ENCODE data around the gene AKAP8.

Gene AKAP8

DNA sequence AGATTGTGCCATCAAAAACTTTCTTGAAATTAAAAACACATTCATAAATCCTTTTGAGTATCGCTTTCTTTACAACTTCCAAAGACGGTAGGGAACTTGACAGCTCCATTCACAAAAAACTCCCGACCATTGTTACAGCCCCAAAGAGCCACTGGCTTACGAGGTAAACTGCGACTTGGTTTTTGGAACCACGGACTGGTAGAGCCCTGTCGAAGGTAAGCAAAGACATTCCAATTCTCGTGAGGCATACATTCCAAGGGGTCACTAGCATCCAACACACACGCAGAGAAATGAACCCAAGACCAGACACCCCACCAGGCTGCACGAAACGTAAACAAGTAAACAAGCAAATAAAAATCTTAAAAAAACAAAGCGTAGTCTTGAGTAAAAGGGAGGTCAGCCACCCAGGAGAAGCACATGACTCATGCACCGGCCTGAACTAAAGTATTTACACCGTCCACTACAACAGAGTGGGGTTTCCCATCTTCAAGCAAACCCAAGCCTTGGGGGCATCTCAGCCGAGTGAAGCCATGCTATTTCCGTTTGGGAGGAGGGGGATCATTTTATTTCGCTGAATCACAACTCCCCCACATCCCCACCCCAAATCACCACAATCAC, 48.7 kb downstream of the AKAP8 start:
- no peak for DNase-seq

DNA sequence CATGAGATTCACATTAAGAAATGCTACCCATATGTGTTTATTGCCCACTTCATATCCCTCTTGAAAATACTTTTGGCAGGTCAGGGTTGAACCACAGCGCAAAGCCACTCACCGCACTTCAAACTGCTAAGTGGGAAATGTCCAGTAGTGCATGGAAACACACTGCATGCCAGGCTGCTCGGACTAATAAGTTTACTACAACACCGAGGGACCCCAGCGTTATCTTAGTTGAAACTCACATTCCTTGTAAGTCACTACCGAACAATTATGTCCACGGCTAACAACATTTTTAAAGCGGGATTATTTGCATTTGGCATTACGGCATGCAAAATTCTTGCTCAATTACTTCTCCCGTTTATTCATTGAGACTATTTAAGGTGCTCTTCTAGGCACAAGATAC, 51.3 kb downstream of the AKAP8 start:
- DNase-seq = no peak

DNA sequence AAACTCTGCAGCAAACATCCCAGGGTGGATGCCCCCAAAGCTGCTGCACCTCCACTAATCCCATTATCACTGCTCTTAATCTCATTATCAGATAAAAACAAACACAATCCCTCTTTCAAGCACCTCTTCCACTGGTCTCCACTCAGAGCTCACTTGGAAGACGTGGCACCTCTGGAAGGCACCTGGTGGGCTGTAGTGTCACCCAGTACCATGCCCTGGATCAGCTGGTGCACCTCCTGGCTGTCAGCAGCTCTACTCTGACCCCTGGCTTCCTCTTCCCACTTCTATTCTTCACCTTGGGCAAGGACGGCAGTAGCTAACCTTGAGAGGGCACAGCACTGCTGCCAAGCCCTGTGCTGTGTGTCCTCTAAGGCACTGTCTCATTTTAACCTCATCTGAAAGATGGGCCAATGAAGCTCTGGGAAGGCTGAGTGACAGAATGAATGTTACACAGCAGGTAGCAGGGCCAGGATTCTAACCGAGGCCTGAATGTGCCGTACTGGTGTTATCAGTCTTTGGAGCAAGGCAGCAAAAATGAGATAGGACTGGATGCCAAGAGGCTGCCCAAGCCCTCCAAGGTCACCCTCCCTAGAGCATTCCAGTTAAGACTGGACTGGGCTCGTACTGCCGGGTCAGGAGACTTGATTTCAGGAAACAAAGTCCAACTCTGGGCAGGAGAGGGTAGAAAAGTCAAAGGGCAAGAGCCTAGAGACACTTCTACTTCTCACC, 54.6 kb downstream of the AKAP8 start:
- no peak for DNase-seq

DNA sequence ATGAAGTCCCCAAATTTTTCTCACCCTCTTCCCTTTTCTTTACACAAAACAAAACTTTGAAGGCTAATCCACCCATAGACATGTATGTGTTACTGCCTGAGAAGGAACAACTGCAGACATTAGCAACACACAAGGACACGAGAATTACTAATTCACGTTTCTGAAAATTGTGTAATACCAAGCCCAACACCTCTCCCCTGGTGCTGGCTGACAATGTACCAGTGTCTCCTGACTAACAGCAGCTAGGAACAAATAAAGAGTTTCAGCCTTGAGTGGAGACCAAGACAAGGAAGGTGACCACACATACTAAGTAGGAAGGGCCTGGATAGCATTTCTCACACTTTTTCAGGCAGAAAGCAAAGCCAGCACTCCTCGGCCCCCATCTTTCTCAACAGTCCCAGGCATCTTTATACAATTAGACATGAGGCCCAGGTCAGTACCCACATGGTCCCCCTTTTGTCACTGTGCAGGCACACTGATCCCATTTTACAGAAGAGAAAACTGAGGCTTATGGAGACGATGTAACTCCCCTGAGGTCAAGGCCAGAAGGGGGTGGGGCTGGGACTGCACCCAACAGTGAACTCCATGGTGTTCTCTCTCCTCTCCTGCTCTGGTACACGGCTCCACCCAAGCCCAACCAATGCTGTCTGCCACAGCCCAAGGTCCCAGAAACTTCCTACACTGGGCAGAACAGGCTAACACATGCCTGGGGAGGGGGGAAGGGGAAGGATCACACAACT, 55.9 kb downstream of the AKAP8 start:
- DNase-seq = no peak

DNA sequence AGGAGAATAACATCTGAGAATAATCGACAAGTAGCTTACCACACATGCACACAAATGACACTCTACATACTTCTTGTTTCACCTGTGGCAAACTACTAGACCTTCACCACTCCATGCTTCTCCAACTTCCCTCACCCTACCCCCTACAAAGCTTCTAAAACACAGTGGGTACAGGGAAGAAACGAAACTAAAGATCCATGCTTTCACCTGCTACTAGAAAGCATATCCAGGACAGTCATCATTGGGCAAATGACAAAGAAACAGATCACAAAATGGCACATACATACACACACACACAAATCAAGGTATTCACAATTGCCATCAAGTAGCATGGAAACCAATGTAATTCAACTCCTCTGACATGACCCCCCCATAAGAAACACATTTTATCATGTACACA, 57.8 kb downstream of the AKAP8 start:
- DNase-seq = no peak

DNA sequence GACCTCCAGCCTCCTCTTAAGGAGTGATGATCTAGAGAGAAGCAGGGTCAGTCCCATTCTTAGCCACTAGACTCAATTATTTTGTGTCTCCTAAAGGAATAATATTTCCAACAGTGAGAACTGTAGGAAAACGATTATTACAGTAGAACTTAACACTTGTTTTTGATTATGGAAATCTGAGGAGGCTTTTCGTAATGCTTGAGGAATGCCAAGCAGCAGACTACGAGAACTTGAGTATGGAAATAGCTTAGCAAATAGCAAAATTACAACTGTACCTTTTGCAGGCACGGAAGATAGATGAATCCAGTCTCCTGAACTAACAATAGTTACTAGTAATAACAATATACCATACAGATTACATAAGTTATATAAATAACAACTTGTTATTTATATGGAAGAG, 59.5 kb downstream of the AKAP8 start:
- no peak for DNase-seq

DNA sequence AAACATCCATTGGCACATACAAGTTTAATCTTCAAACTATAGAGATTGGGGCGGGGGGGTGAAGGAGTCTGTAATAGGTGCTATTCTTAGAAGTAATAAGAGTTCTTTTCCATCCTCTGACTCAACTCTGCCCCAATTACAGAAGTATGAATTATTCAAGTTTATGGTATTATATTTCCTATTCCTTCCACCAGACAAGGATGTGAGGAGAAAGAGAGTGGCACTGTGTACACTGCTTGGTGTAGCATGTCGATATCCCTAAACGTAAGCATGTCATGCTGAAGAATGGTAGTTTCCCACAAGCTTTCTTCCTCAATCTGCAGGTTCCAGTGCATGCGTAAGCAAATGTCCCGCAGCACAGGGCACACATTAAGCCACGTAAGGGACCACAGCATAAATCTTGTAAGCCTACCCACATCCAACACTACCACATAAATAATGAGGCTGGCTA, 61.3 kb downstream of the AKAP8 start:
- DNase-seq = no peak

DNA sequence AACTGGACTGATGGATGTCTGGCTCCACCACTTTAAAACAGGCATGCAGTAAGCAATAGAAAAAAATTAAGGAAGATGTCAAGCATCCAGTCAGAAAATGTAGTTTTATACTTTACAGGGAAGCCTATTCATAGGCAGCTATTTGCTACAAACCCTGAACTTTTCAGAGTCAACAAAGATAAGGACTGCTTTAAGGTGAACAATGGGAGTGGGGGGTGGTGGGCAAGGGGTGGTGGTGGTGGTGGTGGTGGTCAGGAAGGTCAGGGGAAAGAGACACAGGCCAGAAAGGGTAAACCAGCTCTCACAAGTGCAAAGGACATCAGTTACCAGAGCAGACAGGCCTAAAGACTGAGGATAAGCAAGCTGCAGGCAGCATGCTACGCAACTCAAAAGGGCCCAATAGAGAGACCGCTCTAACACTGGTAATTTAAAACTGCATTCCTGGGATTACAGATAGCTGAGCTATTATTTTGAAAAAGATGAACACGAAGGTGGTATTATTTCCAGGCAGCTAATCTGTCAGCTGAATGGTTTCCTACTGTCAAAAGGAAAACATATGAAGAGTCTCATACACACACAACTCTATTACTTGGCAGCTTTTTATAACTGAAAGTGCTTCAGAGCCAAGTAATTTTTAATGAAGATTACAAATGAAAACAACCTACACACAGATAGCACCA, 62.1 kb downstream of the AKAP8 start:
- DNase-seq = no peak

DNA sequence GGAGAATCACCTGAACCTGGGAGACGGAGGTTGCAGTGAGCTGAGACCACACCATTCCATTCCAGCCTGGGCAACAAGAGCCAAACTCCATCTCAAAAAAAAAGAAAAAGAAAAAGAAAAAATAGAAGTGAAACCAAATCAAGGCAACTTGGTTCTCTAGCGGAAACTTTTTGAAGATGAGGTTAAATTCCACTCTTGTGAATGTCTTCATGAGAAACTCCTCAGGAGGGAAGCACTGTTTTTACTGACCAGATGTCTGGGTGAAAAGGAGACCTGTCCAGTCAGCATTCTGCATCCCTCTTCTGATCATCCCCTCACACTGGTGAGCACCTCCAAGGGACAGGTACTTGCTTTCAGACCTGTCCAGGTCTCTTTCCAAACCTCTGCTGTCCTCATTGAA, 63.1 kb downstream of the AKAP8 start:
- DNase-seq = no peak

DNA sequence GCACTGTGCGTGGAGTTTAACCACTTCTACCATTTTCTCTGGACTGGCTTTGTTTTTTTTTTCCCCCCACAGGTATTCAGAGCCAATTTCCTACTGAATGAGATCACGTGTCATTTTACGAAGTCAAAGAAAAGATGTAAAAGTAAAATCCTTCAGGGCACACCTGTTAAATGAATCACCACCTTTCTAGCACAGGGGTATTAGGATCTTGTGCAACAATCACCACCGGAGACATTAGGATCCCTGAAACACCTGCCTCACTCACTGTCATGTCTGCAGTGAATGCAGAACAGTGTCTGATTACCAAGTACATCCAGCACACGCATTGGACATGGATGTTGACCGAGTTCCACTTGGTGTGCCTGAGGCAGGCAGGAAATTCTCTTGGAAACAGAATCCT, 64.5 kb downstream of the AKAP8 start:
- no peak for DNase-seq

DNA sequence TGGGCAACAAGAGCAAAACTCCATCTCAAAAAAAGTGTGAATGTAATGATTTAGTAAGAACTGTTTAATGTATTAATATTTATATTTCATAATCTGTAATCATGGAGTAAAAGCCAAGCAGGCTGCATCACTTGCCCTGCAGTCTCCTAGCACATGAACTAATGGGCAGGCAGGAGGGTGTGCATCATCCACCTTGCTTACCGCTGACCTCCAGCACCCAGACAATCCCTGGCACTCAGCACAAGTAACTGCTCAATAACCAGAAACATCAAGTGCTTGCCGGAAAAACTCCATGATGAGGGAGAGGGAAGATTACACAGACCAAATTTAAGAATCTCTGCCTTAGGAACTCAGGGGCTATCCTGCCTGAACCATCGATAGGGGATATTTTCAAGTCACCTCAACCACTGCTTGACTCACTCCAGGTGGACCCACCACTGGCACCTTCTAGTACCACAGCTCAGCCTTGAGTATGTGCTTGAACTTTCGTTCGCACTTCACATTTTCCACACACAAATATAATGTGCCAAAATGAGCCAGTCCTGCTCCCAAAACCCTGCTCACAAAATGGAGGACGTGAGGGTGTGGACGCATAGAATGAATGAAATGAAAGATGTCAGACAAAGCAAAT, 65.8 kb downstream of the AKAP8 start:
- DNase-seq = no peak

DNA sequence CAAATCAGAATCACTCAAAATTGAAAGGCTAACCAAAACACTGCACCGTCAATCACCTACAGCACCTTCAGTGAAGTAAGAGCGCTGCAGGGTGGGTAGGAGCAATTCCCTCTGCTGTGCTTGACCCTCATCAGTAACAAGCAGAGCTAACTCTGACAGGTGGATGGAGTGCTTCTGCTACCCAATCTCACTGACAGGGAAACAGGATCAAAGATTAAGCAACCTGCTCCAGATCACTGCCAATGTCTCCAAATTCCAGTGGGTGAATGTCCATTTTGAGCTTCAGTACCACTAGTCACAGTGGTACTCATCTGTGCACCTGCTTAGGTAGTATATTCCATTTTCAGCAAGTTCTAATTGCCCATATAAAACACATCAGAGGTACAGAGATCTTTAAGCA, 72.4 kb downstream of the AKAP8 start:
- DNase-seq = no peak

DNA sequence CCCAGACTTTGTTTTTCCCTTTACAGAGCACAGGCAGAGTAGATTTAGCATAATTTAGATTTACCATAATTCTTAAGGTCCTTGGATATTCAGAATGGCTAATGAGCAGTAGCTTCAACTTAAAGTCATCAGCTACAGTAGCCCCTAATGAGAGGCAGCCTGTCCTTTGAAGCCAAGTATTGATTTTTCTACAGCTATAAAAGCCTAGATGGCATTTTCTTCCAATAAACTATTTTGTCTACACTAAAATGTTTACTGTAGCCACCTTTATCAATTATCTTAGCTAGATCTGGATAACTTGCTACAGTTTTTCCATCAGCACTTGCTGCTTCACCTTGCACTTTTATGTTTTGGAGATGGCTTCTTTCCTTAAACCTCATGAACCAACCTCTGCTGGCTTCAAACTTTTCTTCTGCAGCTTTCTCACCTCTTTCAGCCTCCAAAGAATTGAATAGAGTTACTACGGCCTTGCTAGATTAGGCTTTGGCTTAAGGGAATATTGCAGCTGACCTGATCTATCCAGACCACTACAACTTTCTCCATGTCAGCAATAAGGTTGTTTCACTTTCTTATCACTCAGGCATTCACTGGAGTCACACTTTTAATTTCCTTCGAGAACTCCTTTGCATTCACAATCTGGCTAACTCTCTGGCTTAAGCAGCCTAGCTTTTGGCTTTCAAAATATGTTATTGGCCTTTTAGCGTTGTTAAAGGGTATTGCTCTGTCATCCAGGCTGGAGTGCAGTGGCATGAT, 73.8 kb downstream of the AKAP8 start:
- no peak for DNase-seq

DNA sequence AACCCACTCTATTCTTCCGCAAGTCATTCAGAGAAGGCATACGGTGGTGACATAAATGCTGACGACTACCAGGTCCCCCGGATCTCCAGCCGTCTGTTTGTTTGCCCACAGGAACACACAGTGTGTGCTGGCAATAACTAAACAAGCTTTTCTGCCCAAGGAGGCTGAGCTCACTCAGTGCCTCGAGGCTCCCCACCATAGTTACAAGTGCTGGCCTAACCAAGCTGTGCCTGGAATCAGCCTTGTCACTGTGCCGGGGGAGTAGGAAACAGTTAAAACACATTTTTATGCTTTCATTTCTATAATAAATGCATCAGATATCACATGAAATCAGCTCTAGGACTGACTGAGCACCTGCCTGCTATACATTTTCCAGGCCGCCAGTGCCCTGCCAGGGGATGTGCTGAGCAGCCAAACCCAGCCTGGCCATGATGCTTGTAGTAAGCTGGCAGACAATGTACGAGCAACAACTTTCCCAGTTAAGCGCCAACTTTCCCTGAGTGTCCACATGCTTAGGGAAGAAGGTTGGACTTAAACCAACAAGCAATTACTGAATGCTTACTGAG, 75.4 kb downstream of the AKAP8 start:
- peak; percentile 48 for DNase-seq
